B cell (primary cell): ENCODE measurements around the gene EPN1.

Experiments
- EZH2 ChIP-seq: IDR thresholded peaks from 2 replicates; pipeline ENCODE4 v1.6.1; 2012; ENCODE audit warnings: borderline replicate concordance, low read depth, mild to moderate bottlenecking, moderate library complexity, low read length; ENCODE audit not compliant: insufficient read depth, poor library complexity, severe bottlenecking
- TF ChIP-seq, protein P1 (sequence below): fragments of 200-600 bp; IDR thresholded peaks from one replicate; pipeline ENCODE4 v1.8.0; 2022; ENCODE audit warnings: antibody characterized with exemption, mild to moderate bottlenecking

GRCh38 chr19:55674459-55674840 lies 576 bp upstream of the EPN1 start:
- TF ChIP-seq EZH2: no peak
- TF ChIP-seq, protein P1, sequence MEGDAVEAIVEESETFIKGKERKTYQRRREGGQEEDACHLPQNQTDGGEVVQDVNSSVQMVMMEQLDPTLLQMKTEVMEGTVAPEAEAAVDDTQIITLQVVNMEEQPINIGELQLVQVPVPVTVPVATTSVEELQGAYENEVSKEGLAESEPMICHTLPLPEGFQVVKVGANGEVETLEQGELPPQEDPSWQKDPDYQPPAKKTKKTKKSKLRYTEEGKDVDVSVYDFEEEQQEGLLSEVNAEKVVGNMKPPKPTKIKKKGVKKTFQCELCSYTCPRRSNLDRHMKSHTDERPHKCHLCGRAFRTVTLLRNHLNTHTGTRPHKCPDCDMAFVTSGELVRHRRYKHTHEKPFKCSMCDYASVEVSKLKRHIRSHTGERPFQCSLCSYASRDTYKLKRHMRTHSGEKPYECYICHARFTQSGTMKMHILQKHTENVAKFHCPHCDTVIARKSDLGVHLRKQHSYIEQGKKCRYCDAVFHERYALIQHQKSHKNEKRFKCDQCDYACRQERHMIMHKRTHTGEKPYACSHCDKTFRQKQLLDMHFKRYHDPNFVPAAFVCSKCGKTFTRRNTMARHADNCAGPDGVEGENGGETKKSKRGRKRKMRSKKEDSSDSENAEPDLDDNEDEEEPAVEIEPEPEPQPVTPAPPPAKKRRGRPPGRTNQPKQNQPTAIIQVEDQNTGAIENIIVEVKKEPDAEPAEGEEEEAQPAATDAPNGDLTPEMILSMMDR: no peak
